Measurements from ENCODE around the gene ABHD10. TPM values are rescaled to one million over a fixed set of nuclear protein-coding genes. Genes with fewer than 3 reads are reported as not detected.

Gene ABHD10
- polyA plus RNA-seq, 12 donors = 22.7 to 30.8 (median 27.7) TPM; not detected in 1

DNA sequence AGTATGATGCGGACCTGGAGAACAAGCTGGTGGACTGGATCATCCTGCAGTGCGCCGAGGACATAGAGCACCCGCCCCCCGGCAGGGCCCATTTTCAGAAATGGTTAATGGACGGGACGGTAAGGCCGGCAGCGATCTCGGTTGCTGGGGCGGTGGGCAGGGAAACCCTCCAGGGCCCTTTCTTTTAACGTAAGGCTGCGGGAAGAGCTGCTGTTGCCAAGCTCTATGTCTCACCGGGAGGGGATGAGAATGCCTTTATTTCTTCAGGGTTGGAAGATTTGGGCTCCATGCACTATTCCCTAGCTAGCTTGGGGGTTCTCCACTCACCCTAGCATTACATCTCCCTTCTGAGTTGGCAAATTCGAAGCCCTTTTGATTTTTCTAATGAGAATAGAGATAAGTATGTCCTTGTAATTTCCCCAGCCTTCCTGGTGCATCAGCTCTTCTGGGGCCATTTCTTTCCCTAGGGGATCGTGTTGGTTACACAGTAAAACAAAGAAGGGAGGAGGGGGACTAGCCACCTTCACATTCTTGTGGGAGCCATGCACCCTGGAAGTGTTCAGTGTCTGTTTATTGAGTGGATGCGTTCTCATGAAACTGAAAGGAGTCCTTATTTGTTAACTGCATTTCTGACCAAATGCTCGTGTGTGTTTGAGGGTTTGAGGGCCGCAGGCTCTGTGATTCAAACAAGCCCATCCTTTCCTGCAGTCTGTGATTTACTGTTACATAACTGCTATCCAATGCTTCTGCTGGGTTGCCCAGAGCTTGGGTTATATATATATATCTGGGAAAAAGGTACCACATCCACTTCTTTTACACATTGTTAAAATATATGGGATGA lies 20.9 kb downstream of the ABHD10 start:
- DNase-seq = no peak

DNA sequence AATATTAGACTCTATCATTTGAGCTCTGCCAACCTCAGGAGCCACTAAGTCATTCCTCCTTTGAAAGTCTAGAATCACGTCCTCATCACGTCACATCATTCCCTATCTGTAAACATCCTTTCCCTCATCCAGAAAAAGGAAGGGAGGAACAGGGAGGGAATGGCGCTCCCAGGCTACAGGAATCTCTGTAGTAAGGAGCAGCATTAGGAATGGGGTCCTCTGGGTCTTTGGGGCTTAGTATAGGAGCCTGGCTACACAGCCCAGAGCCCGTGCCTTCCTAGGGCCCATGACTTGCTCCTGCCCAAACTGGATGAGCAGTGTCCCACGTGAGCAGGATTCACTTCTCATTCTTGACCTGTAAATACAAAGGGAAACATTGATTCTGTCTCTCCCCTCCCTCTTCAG lies 21.5 kb downstream of the ABHD10 start:
- DNase-seq = no peak

DNA sequence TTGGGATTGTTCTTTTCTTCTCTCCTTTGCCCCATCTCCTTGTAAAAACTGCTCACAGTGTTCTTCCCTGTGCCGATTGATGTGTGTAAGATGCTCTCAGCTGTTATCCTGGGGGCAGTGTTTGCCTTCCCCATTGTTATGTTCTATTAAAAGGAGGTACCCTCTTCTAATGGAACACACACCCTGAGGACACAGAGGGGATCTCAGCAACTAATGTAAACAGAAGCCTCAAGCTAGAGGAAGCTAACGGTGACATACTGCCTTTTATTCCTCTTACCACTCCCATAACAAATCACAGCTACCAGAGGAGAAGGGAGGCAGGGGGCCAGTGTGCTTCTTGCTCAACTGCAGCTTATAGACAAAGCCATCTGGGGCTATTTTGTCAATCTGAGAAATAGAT lies 22.1 kb downstream of the ABHD10 start:
- no peak for DNase-seq

DNA sequence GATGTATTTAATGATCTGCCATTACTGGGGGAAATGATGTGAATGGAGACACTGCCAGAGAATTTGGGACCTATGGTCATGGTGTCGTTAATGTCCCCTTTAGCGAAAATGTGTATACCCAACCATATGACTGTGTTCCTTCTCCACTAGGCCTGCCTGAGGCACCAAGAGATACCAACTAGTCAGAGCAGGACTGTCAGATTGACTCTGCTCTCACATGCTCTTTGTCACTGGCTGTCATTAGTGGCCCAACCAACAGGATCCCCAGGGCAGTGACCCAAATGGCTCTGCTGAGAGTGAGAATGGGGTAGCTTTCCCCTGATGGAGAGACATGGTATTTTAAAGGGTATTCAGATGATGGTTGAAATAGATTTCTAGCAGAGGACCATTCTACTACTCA lies 22.7 kb downstream of the ABHD10 start:
- no peak for DNase-seq

DNA sequence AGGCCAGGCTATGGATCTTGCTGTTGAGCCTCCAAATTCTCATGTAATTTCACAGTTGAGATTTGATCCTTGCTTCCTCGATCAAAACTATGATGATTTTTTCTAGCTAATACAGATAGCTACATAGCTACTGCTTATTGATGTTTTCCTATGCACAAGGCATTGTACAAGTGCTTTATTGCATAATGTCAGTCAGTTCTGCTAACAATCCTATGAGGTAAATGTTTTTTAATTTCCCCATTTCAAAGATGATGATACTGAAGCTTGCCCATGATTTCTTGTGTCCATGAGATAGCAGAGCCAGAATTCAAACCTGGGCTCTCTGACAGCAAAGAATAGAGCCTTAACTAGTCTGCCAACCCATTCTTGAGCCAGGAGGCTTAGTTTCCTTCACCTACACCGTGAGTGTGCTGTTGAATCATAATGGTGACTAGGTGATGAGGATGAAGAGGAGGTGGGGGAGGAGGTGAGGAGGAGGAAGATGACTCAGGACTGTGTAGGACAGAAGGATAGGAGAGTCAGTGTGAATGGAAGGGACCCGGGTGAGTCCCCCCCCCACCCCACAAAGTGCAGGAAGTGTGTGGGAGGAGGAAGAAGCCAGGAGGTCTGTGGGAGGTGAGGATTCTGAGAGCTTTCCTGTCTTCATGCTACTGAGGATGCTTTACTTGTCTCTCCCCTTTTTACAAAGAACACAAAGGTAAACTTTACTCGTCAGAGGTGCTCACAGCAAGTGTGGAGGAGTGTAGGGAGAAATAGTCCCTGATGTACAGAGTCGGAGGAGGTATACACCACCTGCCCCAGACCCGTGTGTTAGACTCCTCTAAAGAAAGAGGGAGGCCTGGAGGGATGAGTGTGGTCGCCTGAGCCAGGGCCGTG lies 23.5 kb downstream of the ABHD10 start:
- DNase-seq = no peak

DNA sequence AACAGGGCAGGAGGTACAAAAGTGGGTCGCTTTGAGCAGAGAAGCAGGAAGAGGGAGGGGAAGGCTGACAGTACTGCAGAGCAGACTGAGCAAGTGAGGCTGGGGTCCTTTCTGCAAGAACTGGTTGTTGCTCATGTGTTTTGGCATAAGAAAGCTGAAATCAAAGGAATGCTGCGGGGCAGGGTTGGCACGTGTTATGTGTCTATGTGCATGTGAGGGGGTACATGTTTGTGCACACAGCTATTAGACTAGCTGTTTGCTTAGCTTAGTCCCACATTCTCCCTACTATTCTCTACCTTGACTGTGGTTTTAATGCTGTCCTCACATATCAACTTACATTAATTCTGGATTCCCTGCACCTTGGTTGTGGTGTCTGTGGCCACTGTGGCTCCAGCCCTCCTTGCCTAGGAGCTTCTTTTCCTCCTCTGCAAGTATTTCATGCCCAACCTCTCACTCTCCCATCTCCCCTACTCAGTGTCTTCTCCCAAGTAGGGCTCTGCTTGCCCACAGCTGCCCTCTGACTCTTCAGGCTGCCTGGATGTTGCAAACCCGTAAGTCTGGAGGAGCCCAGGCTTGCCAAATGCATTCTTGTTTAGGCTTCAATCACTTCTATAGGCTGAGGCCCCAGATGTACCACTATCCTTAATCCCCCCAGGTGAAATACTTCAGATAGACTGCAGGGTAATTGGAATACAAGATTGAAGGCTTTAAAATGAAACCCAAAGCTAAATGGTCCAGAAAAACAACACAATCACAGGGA lies 24.7 kb downstream of the ABHD10 start:
- DNase-seq = no peak

DNA sequence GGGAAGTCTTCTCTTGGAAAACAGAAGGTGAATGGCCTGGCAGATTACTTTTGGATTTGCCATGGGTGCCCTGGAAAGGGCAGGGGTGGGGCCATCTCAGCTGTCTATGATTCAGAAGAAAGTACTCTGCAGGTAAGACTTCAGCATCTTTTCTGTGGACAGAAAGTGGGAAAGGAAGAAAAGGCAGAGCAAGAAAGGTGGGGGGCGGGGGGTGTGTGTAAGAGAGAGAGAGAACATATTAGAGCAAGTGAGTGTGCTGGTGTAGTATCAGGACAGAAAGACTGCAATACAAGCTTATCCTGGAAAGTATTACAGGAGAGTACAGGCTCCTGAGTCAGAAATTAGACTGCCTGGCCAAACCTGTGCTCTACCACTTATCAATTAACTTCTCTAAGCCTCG lies 25.4 kb downstream of the ABHD10 start:
- no peak for DNase-seq

DNA sequence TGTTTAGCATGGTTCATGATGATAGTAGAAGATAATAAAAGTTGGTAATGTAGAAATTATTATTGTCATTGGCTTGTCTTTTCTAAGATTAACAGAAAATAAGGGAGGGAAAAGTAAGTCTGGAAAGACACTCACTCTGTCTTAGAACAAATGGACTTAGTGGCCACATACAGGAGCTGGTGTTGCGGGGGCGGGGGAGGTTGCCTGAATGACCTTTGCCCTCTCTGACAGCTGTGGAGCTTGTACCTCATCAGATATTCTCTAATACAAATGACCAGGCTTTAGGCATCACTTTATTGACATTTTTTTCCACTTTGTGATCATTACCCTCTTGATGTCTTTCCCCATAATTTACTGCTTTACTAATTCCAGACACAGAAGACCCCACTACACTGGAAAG lies 25.8 kb downstream of the ABHD10 start:
- DNase-seq = no peak

DNA sequence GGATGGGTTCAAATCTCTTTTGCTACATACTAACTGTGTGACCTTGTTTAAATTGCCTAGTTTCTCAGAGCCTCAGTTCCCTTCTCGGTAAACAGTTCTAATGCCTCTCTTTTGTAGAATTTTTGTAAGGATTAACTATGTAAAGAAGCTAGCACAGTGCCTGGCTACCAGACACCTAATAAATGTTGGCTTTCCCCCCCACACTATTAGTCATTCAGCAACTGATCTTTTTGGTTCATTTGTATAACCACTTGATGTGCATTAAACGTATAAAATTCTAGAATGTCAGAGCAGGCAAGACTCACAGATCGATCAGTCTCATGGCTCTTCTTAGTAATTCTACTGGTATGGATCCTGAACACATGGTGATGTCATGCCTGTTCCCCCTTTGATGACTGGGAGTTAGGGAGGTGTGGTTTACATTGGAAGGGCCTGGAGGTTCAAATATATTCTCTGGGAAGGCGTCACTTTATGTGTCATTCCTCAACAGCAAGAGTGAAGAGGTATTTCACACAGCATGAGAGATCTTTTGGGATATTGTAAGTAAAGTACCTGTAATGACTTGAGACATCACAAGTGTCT lies 26.4 kb downstream of the ABHD10 start:
- DNase-seq = no peak

DNA sequence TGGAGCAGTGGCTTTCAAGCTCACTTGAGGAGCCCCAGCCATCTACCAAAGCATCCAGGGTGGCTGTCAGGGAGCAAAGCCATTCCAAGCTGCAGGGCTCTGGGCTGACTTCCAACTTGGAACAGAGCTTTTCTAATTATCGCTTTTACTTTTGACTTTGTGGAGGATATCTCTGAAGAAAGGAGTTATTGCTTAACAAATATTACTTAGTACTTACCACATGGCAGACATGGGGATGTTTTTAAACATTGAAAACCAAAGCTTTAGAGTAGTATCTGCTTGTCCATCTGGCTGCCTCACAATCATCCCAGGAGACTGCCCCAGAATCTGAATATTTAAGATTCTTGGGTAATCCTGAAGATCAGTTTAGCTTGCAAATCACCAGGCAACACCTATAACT lies 28.8 kb downstream of the ABHD10 start:
- DNase-seq = no peak

DNA sequence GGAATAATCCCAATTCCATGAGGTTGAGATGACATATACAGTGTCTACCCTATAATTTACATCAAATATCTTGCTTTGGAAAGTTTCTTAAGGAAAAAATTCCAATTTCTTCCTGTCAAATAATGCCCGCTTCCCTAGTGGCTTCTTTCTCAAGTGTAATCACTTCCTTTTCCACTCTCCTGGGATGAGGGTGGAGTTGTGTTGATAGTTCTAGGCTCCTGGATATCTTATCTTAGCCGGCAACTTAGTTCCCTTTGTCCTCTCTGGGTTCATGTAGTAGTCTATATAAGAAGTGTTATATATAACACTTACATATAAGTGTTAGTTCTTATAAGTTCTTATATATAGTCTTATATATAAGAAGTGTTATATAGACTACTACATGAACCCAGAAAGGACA lies 30.8 kb downstream of the ABHD10 start:
- no peak for DNase-seq

DNA sequence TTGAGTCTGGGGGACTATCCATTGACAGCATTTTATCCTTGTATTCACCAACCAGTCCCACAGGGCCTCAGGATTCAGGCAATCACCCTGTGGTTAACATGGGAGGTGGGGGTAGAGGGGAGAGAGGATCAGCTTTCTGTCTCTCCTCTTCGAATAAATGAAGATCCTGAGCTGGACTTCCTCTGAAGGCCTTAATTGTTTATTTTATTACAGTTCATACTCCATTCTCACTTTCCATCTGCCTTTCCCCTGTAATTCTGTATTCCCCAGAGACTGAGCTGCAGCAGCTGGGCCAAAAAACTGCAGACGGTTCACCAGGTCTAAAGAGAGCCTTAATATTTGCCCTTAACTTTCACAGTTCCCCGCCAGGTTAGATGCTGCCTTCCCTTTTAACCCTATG lies 31.8 kb downstream of the ABHD10 start:
- DNase-seq = no peak

DNA sequence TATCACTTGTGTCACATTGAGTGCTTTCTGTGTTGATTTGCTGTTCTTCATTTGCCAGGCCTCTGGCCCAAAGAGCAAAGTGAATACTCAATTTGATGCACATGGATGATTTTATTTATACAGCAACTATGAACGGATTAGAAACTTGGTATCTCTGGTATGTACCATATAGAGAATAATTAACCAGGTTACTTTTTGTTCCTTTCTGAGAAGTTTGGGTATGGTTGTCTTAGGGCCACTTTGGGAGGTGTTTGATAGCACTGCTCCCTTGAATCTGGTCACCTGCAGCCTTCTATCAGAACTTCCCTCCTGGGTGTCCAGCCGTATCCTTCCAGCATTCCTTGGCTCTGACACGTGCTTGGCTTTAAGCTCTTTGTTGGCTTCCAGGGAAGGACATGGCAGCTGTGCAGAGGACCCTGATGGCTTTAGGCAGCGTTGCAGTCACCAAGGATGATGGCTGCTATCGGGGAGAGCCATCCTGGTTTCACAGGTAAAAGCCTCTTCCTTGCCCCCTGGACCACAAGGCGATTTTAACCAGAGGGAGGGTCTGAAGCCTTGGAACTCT lies 32.6 kb downstream of the ABHD10 start:
- DNase-seq = no peak

DNA sequence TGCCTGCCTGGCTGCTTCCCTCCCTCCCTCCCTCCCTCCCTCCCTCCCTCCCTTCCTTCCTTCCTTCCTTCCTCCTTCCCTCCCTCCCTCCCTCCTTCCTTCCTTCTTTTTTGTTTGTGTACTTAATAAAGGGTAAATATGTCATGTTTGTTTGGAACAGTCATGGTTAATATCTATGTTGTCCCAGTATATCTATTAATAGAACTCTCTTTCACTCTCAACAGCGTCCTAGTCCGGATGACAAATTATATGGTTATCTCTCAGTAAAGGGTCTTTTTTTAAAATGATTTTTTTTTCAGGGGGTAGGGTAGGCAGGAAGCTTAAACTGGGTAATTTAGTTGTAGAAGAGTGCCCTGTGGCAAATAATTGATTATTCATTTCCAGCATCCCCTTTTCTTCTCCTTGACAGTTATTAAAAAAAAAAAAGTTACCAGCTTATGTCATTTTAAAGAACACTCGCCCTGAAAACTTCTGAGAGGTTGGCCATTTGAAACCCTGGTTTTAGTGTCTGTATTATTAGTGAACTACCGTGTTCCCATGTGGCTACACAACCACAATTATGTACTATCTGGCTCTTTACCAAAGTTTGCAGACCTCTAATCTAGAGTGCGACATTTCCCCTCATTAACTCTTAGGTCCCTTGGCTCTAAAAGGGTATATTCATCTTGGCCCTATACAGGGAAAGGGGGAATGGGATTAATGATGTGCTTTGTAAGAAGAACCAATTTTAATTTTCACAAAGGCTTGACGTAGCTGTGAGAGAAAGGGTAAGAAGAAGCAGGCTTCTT lies 33.6 kb downstream of the ABHD10 start:
- no peak for DNase-seq

DNA sequence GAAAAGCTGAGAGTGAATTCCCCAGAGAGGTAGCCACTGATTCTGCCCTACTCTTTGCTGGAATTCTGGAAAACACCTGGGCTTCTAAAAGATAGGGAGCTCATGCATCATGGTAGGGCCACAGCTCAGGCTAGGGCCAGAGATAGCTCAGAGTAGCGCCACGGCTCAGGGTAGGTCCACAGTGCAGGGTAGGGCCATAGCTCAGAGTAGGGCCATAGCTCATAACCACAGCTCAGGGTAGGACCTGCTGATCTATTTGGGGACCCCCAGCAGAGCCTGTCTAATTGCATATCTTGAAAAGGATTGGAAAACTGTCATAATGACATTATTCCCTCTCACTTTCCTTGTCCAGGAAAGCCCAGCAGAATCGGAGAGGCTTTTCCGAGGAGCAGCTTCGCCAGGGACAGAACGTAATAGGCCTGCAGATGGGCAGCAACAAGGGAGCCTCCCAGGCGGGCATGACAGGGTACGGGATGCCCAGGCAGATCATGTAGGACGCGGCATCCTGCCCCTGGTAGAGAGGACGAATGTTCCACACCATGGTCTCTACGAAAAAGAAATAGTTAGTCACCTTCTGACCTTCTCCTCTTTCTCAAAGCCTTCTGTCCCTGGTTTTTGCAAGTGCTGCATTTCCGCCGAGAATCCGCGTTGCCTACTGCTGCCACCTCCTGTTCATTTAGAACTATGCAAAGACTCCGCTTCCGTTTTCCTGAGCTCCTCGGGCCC lies 34.4 kb downstream of the ABHD10 start:
- peak; percentile 72 for DNase-seq

DNA sequence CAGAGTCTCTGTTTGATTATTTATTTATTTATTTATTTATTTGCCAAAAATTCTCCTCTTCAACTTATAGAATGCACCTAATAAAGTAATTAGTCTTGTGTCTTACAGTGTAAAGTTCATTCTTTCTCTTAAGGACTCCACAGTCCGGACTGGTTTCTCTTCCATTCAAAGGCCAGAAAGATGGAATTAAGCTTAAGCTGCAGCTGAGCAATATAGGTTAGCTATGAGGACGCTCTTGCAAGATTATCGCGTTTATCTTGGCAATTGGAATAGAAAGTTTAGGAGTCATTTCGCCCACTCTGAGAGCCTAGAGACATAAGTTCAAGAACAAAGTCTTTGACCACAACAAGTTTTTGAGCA lies 34.9 kb downstream of the ABHD10 start:
- DNase-seq = no peak

DNA sequence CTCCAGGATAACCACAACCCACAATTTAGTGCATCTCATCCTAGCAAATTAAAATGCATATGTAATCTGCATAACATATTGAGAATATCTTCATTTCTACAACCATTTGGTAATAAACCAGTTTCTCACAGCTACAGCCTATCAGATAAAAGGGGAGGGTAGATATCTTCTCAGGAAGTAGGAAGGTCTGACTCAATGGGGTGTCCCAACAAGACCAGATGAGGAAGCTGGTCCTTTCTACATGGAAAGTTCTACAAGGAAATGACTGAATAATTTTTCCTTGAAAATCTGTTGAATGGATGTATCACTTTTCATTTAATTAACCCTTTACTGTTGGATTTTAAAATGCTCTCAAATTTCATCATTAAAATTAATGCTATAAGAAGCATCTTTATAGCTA lies 38.3 kb downstream of the ABHD10 start:
- no peak for DNase-seq

DNA sequence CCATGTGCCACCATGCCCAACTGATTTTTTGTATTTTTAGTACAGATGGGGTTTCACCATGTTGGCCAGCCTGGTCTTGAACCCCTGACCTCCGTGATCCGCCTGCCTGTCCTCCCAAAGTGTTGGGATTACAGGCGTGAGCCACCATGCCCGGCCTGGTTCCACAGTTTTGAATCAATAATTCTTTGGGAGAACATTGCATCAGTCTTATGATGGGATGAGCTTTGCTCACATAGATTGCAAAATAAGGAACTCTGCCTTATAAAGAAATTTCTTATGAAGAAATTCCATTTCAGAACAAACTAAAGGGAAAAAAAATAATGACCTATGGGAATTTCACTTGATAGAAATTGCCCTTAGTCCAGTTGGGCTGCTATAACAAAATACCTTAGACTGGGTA lies 39.9 kb downstream of the ABHD10 start:
- no peak for DNase-seq

DNA sequence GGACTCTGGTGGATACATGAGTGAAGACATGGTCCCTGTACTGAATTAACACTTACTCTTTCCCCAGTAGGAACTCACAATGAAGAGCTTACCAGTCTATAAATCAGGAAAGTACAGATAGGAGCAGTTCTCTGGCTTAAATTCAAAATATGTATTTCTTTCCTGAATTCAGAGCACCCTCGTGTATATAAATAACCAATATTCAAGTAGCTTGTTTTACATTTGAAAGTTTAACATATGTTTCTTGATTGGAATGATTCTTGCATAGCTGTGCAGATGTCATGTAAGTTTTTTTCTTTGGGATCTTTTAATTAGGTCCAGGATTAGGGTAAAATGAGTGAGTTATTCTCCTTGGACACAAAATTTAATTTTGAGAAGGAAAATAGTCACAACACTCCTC lies 40.9 kb downstream of the ABHD10 start:
- DNase-seq = no peak

DNA sequence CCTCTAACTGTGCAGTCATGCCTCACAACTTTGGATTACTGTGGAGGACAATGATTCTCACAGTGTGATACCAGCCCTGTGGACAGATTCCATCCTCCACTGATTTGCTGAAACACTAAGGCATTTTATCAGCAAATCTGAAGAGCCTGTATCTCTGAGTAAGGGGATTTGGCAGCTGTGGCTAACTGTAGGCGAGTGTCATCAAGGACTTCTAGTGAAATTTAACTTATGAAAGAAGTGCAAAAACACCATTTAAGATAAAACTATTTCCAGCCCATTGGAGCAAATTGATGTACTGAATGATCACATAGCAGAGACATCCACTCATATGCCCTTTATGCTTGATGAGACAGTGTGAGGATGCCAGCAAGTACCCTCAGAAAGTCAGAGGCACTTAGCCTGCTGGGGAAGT lies 41.9 kb downstream of the ABHD10 start:
- no peak for DNase-seq
